ENCODE measurements around the gene MIF4GD. TPM values are rescaled to one million over a fixed set of nuclear protein-coding genes. Genes with fewer than 3 reads are reported as not detected.

MIF4GD gene
- polyA plus RNA-seq, 2 of the 4 experiments (the other 2 are of a cell fraction) = 23.9 to 61.0 TPM

- TF ChIP-seq CHD2 (IDR thresholded peaks at IDR 0.05; ENCODE audit: low read length, partially characterized antibody) = peak; percentile 96
- peak; percentile 91 for TF ChIP-seq POLR2A (IDR thresholded peaks at IDR 0.05; ENCODE audit: low read length)
- TF ChIP-seq ATOH8 (CRISPR knock-in tag; IDR thresholded peaks at IDR 0.05; ENCODE audit: low read depth) = no peak
- no peak for TF ChIP-seq RAD21 (conservative IDR thresholded peaks at IDR 0.05 in 1 of 2, IDR thresholded peaks at IDR 0.05 in 1 of 2)
- no peak for TF ChIP-seq RARB (CRISPR knock-in tag; IDR thresholded peaks at IDR 0.05)
- TF ChIP-seq KDM5A (IDR thresholded peaks at IDR 0.05) = peak; percentile 96
- TF ChIP-seq RNF2 (IDR thresholded peaks at IDR 0.05; ENCODE audit: borderline replicate concordance, low read depth) = no peak
- no peak for TF ChIP-seq CHD4 (IDR thresholded peaks at IDR 0.05; ENCODE audit: borderline replicate concordance)
- TF ChIP-seq ELK1 (IDR thresholded peaks at IDR 0.05; ENCODE audit: low read depth, low read length) = no peak
- TF ChIP-seq ZFP36 (IDR thresholded peaks at IDR 0.05; ENCODE audit: borderline replicate concordance, partially characterized antibody) = peak; percentile 13
- TF ChIP-seq GATA3 (IDR thresholded peaks at IDR 0.05; ENCODE audit: borderline replicate concordance) = peak; percentile 57; the same call in 1 of the 2 replicates
- TF ChIP-seq HMGXB4 (CRISPR knock-in tag; IDR thresholded peaks at IDR 0.05; ENCODE audit: borderline replicate concordance) = no peak; the same call in 1 of the 2 replicates
- TF ChIP-seq HOXA7 (CRISPR knock-in tag; IDR thresholded peaks at IDR 0.05) = no peak
- TF ChIP-seq TP53 (CRISPR knock-in tag; IDR thresholded peaks at IDR 0.05) = peak; percentile 67; the same call in 1 of the 2 replicates
- no peak for TF ChIP-seq CBX8 (IDR thresholded peaks at IDR 0.05)
- peak; percentile 91 for TF ChIP-seq MAX (IDR thresholded peaks at IDR 0.05)
- no peak for TF ChIP-seq MAZ (IDR thresholded peaks at IDR 0.05; ENCODE audit: borderline replicate concordance, low read depth, low read length)
- TF ChIP-seq JUN (IDR thresholded peaks at IDR 0.05) = peak; percentile 90 to 99
- peak; percentile 64; the same call in 1 of the 2 replicates for TF ChIP-seq HOXB5 (CRISPR knock-in tag; IDR thresholded peaks at IDR 0.05)
- no peak for TF ChIP-seq HES2 (IDR thresholded peaks at IDR 0.05)
- no peak for TF ChIP-seq MAFK (IDR thresholded peaks at IDR 0.05; ENCODE audit: partially characterized antibody)
- no peak; the same call in 1 of the 2 replicates for TF ChIP-seq FOXS1 (CRISPR knock-in tag; IDR thresholded peaks at IDR 0.05)
- peak; percentile 96 for TF ChIP-seq REST (IDR thresholded peaks at IDR 0.05)
- peak; percentile 51; the same call in 1 of the 2 replicates for TF ChIP-seq RFX5 (IDR thresholded peaks at IDR 0.05)
- no peak for TF ChIP-seq EP300 (IDR thresholded peaks at IDR 0.05)
- no peak for TF ChIP-seq USF2 (IDR thresholded peaks at IDR 0.05)
- TF ChIP-seq ZC3H11A (IDR thresholded peaks at IDR 0.05) = no peak
- TF ChIP-seq PHF8 (IDR thresholded peaks at IDR 0.05; ENCODE audit: borderline replicate concordance, low read depth) = peak; percentile 84; the same call in 1 of the 2 replicates
- TF ChIP-seq NR3C1 (IDR thresholded peaks at IDR 0.05) = no peak
- no peak for TF ChIP-seq CTCF (IDR thresholded peaks at IDR 0.05)
These were observed 9.5 kb downstream of the MIF4GD start, which contains the start of the genes GGA3 and MRPS7 (continued) for GRCh38 chr17:75261336-75262111.
